SK-N-SH treated with all-trans-retinoic acid at 6 μM for 48 hours (cell line): Measurements from ENCODE around the gene RRP1.

Source experiments
- ATAC-seq: fragments of 200-7000 bp; cut with Tn5 transposase; 3 replicates; pipeline ENCODE4 v1.9.1; 2020; ENCODE audit warnings: mild to moderate bottlenecking, moderate library complexity
- BACH2 ChIP-seq: fragments of 250-450 bp; sonication (Bioruptor Pico); IDR thresholded peaks from 2 replicates; pipeline ENCODE4 v1.9.0; 2021; ENCODE audit warnings: mild to moderate bottlenecking, borderline replicate concordance
- CREB5 ChIP-seq: fragments of 250-450 bp; sonication (Bioruptor Pico); IDR thresholded peaks from 2 replicates; pipeline ENCODE4 v1.5.1; 2020; ENCODE audit warnings: low read depth, mild to moderate bottlenecking, moderate library complexity
- CSDC2 ChIP-seq: fragments of 250-450 bp; sonication (Bioruptor Pico); IDR thresholded peaks from 2 replicates; pipeline ENCODE4 v1.5.0; 2020; ENCODE audit warnings: mild to moderate bottlenecking, moderate library complexity
- CSRNP3 ChIP-seq: fragments of 250-450 bp; sonication (Bioruptor Pico); IDR thresholded peaks from 2 replicates; pipeline ENCODE4 v1.5.1; 2021; ENCODE audit warnings: mild to moderate bottlenecking, moderate library complexity
- ESRRG ChIP-seq: fragments of 250-450 bp; sonication (Bioruptor Pico); IDR thresholded peaks from 2 replicates; pipeline ENCODE4 v1.6.1; 2021; ENCODE audit warnings: mild to moderate bottlenecking
- GLIS3 ChIP-seq: fragments of 250-450 bp; sonication (Bioruptor Pico); IDR thresholded peaks from 2 replicates; pipeline ENCODE4 v1.5.0; 2020; ENCODE audit warnings: mild to moderate bottlenecking, moderate library complexity
- ISL1 ChIP-seq: fragments of 250-450 bp; sonication (Bioruptor Pico); IDR thresholded peaks from 2 replicates; pipeline ENCODE4 v2.1.2; 2022; ENCODE audit warnings: mild to moderate bottlenecking, moderate library complexity
- OSR1 ChIP-seq: fragments of 250-450 bp; sonication (Bioruptor Pico); IDR thresholded peaks from 2 replicates; pipeline ENCODE4 v1.8.0; 2022; ENCODE audit warnings: moderate library complexity, mild to moderate bottlenecking, inconsistent platforms
- POU6F1 ChIP-seq: fragments of 250-450 bp; sonication (Bioruptor Pico); IDR thresholded peaks from 2 replicates; pipeline ENCODE4 v1.8.0; 2021; ENCODE audit warnings: low read depth, mild to moderate bottlenecking, moderate library complexity, borderline replicate concordance
- PPARA ChIP-seq: fragments of 250-450 bp; sonication (Bioruptor Pico); IDR thresholded peaks from 2 replicates; pipeline ENCODE4 v1.5.0; 2020; ENCODE audit warnings: mild to moderate bottlenecking, borderline replicate concordance
- RARB ChIP-seq: fragments of 250-450 bp; sonication (Bioruptor Pico); IDR thresholded peaks from 2 replicates; pipeline ENCODE4 v1.8.0; 2021; ENCODE audit warnings: mild to moderate bottlenecking, moderate library complexity
- SNAI2 ChIP-seq: fragments of 250-450 bp; sonication (Bioruptor Pico); IDR thresholded peaks from 2 replicates; pipeline ENCODE4 v1.5.0; 2020; ENCODE audit warnings: mild to moderate bottlenecking, moderate library complexity
- TOX ChIP-seq: fragments of 250-450 bp; sonication (Bioruptor Pico); IDR thresholded peaks from 2 replicates; pipeline ENCODE4 v1.8.0; 2021; ENCODE audit warnings: mild to moderate bottlenecking, moderate library complexity, borderline replicate concordance
- ZC3H10 ChIP-seq: fragments of 250-450 bp; sonication (Bioruptor Pico); IDR thresholded peaks from 2 replicates; pipeline ENCODE4 v1.5.1; 2021; ENCODE audit warnings: mild to moderate bottlenecking, moderate library complexity
- ZFP3 ChIP-seq: fragments of 250-450 bp; sonication (Bioruptor Pico); IDR thresholded peaks from 2 replicates; pipeline ENCODE4 v1.5.0; 2020; ENCODE audit warnings: mild to moderate bottlenecking, moderate library complexity
- ZFP30 ChIP-seq: fragments of 450-650 bp; formaldehyde crosslinking; IDR thresholded peaks from 2 replicates; pipeline ENCODE4 v1.5.0; 2022; ENCODE audit warnings: mild to moderate bottlenecking, moderate library complexity
- ZNF565 ChIP-seq: fragments of 450-650 bp; formaldehyde crosslinking; conservative IDR thresholded peaks from 2 replicates; pipeline ENCODE4 v1.5.0; 2020; ENCODE audit warnings: low read depth, mild to moderate bottlenecking, moderate library complexity
- ZNF8 ChIP-seq: fragments of 450-650 bp; formaldehyde crosslinking; IDR thresholded peaks from 2 replicates; pipeline ENCODE4 v1.5.0; 2020; ENCODE audit warnings: mild to moderate bottlenecking, moderate library complexity
- TF ChIP-seq, protein P1 (sequence below): fragments of 250-450 bp; sonication (Bioruptor Pico); IDR thresholded peaks from 2 replicates; pipeline ENCODE4 v1.5.0; 2020; ENCODE audit warnings: mild to moderate bottlenecking, moderate library complexity
- TF ChIP-seq, protein P2 (sequence below): fragments of 250-450 bp; sonication (Bioruptor Pico); IDR thresholded peaks from 2 replicates; pipeline ENCODE4 v1.8.0; 2020; ENCODE audit warnings: mild to moderate bottlenecking, moderate library complexity, borderline replicate concordance

RRP1 gene

GRCh38 chr21:43772425-43772821 lies 17.0 kb upstream of the RRP1 start (continued):
- no peak for TF ChIP-seq CREB5
- no peak for TF ChIP-seq ZFP3 (CRISPR knock-in tag)
- no peak for TF ChIP-seq GLIS3 (CRISPR knock-in tag)
- TF ChIP-seq, protein P1, sequence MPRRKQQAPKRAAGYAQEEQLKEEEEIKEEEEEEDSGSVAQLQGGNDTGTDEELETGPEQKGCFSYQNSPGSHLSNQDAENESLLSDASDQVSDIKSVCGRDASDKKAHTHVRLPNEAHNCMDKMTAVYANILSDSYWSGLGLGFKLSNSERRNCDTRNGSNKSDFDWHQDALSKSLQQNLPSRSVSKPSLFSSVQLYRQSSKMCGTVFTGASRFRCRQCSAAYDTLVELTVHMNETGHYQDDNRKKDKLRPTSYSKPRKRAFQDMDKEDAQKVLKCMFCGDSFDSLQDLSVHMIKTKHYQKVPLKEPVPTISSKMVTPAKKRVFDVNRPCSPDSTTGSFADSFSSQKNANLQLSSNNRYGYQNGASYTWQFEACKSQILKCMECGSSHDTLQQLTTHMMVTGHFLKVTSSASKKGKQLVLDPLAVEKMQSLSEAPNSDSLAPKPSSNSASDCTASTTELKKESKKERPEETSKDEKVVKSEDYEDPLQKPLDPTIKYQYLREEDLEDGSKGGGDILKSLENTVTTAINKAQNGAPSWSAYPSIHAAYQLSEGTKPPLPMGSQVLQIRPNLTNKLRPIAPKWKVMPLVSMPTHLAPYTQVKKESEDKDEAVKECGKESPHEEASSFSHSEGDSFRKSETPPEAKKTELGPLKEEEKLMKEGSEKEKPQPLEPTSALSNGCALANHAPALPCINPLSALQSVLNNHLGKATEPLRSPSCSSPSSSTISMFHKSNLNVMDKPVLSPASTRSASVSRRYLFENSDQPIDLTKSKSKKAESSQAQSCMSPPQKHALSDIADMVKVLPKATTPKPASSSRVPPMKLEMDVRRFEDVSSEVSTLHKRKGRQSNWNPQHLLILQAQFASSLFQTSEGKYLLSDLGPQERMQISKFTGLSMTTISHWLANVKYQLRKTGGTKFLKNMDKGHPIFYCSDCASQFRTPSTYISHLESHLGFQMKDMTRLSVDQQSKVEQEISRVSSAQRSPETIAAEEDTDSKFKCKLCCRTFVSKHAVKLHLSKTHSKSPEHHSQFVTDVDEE (CRISPR knock-in tag), result no peak

DNA sequence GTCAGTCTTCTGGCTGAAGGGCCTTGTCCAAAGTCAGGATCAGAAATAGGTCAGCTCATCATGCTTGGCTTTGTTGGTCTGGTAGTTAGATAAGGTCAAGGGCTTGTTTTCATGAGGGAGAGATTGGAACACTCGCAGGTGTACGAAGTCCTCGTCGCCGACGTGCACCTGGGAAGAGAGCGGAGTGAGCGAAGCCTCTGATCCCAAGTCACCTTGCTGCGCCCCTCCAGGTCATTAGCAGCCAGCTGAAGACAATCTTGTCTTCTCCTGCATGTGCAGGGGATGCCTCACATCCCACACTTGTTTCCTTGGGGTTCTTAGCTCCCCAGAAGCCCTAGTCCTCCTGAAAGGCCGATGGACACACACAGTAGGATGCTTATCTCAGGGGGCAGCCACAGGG lies 15.2 kb upstream of the RRP1 start:
- TF ChIP-seq, protein P2, sequence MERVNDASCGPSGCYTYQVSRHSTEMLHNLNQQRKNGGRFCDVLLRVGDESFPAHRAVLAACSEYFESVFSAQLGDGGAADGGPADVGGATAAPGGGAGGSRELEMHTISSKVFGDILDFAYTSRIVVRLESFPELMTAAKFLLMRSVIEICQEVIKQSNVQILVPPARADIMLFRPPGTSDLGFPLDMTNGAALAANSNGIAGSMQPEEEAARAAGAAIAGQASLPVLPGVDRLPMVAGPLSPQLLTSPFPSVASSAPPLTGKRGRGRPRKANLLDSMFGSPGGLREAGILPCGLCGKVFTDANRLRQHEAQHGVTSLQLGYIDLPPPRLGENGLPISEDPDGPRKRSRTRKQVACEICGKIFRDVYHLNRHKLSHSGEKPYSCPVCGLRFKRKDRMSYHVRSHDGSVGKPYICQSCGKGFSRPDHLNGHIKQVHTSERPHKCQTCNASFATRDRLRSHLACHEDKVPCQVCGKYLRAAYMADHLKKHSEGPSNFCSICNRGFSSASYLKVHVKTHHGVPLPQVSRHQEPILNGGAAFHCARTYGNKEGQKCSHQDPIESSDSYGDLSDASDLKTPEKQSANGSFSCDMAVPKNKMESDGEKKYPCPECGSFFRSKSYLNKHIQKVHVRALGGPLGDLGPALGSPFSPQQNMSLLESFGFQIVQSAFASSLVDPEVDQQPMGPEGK (CRISPR knock-in tag), result no peak
- TF ChIP-seq BACH2 (no peak), RARB (no peak), CSRNP3 (CRISPR knock-in tag) (no peak), POU6F1 (CRISPR knock-in tag) (no peak), OSR1 (CRISPR knock-in tag) (no peak), ZNF565 (no peak), TOX (CRISPR knock-in tag) (no peak), SNAI2 (CRISPR knock-in tag) (no peak), ISL1 (CRISPR knock-in tag) (no peak), PPARA (CRISPR knock-in tag) (no peak), ZNF8 (CRISPR knock-in tag) (no peak)
- TF ChIP-seq, all 23 proteins: peak for 0
- no peak for ATAC-seq

GRCh38 chr21:43775190-43775589 lies 14.2 kb upstream of the RRP1 start:
- TF ChIP-seq ZFP3 (CRISPR knock-in tag) (no peak), CSDC2 (CRISPR knock-in tag) (no peak), RARB (no peak), ZFP30 (CRISPR knock-in tag) (no peak), ZC3H10 (CRISPR knock-in tag) (no peak), CSRNP3 (CRISPR knock-in tag) (no peak), OSR1 (CRISPR knock-in tag) (no peak), ESRRG (no peak), BACH2 (no peak), SNAI2 (CRISPR knock-in tag) (no peak), ZNF8 (CRISPR knock-in tag) (no peak)
- ATAC-seq, result no peak
